Measurements from ENCODE around the gene DNAH6.

GRCh38 chr2:84550916-84551315, 34.6 kb downstream of the DNAH6 start:
- no peak for TF ChIP-seq CTCF (IDR thresholded peaks at IDR 0.05)
- TF ChIP-seq POLR2A (IDR thresholded peaks at IDR 0.05): no peak

All from esophagus squamous epithelium (tissue), 4 donors.